CD4-positive, alpha-beta T cell treated with Interleukin-2 at 100 ng/mL for 4 hours (primary cell): ENCODE measurements around the gene SBDS.
"Not testable (repeated sequence)": the region's sequence is repeated elsewhere in the genome, so short reads cannot be mapped to it uniquely, and the experiment has no call there.

Experiments
- DNase-seq: peaks from one replicate; pipeline ENCODE4 v3.0.0-alpha.2; 2020; ENCODE audit warnings: low spot score

The SBDS gene

DNA sequence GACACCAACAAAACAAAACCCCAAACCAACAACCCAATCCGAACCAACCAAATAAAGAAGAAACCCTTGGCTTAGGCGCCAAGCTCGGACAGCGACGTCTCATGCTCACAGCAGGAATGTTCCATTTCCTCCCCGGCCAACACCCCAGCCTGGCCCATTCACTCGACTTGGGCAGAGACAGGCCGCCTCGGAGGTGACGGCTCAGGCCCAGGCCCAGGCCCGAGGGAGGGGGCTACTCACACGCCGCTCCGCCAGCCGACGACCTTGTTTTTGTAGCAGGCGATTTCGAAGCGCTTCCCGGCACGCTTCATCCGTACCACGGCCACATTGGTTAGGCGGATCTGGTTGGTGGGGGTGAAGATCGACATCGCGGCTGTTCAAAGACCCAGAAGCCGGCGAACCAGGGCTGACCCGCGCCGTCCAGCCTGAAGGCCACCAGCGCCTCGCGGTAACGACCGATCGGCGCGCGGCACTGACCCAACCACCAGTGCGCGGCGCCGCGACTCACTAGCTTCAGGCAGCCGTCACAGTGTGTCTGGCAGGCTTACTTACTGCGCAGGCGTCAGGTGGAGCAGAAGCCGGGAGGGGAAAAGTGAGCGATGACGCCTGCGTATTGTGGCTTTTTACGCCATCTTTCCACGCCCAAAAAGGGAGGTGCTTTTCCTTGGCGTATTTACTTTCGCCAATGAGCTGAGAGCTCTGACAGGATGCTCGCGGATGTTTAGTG is at the start of gene SBDS:
Gene SBDS (minus strand): TSS at position 537 of the 727 bp plus-strand sequence. CDS start 169 bp downstream, at position 368.
- peak; percentile 98 for DNase-seq

DNA sequence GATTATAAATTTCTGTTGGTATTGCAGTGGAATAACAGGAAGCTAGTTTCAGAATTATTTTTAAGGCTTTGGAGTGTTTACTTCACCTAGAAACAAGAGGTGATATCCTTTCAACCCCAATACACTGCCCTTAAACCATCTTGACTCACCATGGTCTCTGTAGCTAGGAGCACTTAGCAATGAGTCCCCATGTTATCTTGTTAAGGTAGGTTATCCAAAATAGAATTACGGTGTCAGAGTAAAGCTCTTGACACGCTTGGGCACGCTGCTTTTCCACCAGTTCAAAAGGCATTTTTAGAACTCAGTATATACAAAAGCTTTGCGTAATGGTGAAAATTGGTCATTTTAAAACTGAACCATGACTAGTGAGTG is 48.2 kb upstream of the SBDS start:
- not testable (repeated sequence) for DNase-seq

DNA sequence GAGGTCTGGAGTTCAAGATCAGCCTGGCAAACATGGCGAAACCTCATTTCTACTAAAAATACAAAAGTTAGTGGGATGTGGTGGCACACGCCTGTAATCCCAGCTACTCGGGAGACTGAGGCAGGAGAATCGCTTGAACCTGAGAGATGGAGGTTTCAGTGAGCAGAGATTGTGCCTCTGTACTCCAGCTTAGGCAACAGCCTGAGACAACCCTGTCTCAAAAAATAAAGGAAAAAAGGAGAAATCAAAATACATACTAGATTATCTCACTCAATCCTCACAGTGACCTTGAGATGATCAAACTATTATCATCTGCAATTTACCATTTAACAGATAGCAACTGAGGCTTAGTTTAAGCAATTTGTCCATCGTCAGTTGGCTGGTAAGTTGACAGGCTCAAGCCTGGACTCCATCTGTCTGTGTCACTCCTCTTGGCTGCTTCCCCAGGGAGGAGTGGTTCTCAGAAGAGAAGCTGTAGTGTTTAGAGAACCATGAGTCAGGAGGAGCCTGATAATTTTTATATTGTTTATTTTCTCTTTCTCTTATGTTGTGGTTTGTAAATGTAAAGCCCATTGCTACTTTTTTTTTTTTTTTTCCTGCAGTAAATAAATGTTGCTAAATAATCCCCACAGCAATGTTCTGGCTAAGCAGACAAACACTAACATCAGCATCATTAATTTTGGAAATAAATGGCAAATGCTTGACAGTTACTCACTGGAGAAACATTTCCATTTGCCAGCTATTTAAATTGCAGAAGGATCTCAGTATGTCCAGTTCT is 47.6 kb upstream of the SBDS start:
- DNase-seq = not testable (repeated sequence)

DNA sequence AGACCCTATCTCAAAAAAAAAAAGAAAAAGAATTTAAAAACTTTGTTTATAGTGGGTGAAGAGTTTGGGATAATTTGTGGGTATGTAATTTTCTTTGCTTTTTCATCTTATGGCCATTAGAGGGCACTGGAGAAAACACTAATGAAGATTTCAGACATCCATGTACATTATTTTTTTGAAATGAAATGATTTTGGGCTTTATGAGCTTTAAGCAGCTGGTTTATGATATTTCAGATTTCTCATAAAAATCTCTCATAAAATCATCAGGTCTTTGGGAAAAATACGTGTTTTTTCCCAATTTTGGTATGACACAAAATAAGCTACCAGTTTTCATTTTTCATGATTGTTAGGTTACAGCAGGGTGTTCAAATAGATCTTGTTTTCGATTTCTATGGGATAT is 45.4 kb upstream of the SBDS start:
- DNase-seq = not testable (repeated sequence)

DNA sequence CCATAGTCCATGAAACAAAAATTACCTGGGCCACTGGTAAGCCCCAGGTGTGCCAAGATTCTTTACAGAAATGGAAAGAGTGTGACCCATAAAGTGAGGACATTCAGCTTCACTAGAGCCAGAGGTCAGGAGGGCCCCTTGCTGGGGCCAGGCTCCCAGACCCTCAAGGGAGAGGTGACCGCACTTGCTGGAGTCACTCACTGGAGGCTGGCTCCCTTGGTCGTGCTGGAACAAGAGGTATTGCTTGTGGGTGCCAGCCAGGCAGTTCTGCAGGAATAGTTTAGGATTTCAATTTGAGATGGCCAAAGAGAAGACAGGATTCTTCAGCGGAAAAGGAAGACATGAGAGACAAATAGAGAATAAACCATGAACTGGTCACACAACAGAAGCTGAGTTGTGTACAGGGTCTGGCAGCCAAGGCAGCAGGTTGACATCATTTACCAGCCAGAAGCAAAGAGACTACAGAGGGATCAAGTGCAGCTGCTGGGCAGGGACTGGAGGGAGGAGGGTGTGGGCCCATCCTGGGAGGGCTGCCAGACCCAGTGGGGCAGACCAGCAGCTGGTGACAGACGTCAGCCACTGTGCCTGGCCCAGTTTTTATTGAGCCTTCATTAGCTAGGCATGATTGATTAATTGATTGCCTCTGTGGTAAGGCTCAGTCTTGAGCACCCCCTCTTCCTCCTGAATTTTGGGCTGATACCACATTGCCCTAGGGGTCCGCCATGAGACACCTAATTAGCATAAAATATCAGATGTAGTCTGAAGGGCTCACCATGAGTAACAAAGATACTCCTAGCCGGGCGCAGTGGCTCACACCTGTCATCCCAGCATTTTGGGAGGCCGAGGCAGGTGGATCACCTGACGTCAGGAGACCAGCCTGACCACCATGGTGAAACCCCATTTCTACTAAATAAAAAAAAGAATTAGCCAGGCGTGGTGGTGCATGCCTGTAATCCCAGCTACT is 41.3 kb upstream of the SBDS start:
- not testable (repeated sequence) for DNase-seq

DNA sequence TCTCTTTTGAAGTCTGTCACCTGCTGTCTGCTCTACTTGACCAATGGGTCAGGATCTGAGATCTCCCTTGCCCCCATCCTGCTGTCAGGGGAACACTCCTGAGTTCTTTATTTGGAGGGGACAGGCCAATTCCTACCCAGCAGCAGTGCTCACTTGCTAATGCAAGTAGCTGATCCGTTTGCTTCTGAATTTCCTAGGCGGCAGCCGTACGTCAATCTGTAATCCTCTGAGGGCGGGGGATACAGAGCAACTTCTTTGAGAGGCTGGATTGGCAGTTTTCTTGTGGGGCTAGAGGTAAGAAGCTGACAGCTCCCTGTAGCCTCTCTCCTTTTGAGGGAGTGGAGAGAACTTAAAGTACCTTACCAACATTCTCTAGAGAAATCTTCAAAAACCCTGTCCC is 37.9 kb upstream of the SBDS start:
- no peak for DNase-seq

DNA sequence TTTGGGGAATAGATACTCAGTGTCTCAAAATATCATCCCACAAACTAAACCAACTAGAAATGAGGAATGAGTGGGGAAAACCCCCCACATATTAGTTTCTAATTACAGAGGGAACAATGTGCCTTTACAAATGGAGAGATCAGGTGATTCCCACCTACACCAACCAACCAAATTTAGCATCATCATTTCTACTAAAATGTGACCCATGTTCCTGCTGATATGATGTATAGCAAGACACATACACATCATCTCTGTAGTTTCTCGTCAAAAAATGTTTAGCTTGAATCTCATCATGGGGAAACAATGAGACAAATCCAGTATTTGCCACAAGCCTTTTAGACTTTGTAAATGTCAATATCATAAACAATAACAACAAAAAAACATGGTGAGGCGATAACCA is 36.3 kb upstream of the SBDS start:
- not testable (repeated sequence) for DNase-seq

DNA sequence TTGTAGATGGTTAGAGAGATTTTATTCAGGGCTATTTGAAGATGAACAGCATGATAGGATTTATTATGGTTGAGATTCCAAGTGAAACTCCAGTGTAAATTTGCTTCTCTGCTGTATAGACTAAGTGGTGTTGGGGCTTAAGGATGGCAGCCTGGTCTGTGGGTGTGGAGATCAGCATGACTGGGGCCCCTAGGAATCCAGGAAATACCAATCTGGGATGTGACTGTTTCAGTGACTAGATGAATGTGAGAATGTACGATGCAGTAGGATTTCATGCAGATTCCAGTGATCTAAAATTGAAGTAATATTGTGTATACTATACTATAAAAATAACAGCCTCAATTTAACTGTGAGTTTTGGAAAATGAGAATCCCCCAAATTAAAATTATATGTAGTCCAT is 30.1 kb upstream of the SBDS start:
- not testable (repeated sequence) for DNase-seq

DNA sequence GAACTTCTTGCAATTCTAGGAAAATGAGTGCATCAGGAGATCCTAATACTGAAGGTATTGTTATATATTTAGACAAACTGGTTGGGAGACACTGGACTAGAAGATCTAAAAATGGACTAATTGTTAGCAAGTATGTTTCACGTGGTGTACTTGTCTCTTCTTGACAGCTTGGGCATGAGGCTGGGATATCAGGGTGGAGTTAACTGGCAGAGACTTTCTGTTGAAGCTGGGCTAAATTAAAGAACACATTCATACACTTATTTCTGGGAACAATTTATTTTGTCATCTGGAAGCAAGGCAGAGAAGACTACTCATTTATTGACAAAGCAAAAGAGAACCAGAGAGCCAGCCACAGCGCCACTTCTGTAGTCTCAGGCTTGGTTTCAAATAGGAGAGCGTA is 27.1 kb upstream of the SBDS start:
- DNase-seq = no peak

DNA sequence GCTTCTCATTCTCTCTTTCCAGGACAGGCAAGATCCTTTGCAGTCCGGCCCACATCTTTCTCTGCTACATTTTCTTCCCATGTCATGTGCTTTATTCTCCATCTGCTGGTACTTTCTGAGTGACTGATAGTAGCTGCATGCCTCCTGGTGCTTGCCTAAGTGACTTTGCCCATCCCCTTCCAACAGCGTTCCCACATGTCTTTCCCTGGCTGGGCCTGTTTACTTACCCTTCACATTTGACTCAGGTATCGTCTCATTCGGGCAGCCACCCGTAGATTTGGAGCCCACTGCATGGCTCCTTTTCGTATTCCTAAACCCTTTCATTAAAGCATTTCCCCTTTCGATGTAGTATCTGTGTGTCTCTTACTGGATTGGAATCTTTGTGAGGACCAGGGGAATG is 25.9 kb upstream of the SBDS start:
- no peak for DNase-seq

DNA sequence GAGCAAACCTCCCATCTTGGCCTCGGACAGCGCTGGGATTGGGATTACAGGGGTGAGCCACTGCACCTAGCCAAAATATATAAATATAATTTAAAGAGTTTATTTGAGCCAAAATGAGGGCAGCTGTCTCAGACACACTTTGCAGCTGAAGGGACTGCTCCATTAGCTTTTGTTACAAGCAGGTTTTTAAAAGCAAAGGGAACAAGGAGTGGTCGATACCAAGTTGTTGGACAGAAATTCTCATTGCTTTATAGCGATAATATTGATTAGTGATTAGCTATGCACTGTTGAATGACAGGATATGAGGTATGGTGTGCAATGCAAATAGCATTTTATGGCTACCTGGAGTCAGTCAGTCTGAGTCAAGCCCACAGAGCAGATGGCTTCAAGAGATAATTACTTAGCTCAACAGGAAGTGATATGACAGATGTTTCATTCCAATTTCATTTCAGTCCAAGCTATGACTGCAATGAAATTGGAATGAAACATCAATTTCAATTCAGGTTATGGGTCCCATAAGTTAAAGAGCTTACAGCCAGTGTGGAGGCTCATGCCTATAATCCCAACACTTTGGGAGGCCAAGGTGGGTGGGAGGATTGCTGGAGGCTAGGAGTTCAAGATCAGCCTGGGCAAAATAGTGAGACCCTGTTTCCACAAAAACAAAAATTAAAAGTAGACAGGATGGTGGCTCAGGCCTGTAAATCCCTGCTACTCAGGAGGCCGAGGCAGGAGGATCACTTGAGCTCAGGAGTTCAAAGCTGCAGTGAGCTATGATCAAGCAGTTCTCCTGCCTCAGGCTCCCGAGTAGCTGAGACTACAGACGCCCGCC is 24.4 kb upstream of the SBDS start:
- no peak for DNase-seq

DNA sequence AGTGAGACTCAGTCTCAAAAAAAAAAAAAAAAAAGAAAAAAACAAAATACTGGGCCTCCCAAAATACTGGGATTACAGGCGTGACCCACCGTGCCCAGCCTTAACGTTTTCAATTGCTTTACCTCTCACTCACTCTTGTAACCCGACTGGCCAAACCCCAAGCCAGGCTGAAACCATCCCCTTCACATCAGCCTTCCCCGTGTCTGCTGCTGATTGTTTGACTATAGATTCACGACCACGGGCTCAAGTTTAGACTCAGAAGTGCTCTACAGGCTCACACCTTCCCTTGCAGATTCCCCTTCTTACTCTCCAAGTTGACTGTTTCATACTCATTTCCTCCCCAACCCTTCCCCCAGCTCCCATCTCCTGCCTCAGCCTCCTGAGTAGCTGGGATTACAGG is 23.6 kb upstream of the SBDS start:
- no peak for DNase-seq

DNA sequence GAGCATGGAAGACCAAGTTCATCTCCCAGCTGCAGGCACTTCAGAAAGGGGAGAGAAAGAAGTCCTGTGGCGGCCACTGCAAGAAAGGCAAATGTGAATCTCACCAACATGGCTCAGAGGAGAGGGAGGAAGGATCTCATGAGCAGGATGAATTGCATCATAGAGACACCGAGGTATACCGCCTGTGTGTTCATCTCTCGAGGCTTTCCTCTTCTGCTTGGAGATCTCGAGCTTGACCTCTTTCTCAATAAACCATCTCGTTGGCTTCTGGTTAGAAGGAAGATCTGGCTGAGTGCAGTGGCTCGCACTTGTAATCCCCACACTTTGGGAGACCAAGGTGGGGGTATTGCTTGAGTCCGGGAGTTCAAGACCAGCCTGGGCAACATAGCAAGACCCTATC is 22.6 kb upstream of the SBDS start:
- DNase-seq = not testable (repeated sequence)

DNA sequence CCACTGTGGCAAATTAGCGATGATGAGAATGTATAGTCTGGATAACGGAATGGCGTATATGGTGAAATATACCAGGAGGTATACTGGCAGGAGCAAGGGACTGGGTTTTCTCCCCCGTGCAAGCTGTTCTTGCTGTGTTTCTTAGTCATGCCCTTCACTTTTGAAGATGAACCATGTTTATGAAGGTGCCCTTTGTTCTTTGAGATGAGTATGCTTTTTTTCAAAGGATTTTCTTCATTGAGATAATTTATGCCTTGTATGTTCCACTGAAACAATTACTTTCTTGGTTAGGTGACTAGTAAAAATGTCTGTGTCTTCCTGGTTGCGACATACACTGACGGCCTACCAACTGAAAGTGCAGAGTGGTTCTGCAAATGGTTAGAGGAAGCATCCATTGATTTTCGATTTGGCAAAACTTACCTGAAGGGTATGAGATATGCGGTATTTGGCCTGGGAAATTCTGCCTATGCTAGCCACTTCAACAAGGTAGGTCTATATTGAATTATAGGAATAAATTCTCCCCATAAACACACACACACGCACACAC is 18.8 kb upstream of the SBDS start:
- DNase-seq = not testable (repeated sequence)

DNA sequence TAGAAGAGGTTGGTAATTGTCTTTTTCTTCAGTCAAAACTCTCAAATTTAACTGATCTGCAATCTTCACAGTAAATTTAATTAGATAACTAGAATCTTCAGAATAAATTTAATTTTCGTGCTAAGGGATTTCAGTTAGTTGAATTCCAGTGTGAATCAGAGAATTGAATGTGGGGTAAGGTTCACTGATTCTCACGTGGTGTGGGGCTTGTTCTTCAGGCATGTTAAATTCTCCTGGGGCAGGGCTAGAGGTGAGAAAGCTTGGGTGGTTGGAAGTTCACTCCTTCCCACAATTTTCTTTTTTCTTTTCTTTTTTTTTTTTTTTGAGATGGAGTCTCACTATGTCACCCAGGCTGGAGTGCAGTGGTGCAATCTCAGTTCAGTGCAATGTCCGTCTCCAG is 14.3 kb upstream of the SBDS start:
- DNase-seq = not testable (repeated sequence)

DNA sequence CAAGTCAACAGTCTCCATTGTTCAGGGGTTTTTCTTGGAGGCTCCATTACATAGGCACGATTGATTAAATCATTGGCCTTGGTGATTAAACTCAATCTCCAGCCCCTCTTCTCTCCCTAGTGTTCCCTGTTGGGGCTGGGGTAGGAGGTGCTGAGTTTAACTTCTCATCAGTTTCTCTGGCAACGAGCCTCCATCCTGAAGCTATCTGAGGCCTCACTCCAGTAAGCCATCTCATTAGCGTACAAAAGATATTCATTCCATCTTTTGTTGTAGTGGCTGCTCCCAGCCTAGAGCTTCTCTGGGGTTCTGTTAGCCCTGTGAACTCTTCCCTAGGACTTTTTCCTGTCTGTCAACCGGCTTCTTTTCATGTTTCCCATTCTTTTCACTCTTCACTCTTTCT is 12.9 kb upstream of the SBDS start:
- DNase-seq = no peak

DNA sequence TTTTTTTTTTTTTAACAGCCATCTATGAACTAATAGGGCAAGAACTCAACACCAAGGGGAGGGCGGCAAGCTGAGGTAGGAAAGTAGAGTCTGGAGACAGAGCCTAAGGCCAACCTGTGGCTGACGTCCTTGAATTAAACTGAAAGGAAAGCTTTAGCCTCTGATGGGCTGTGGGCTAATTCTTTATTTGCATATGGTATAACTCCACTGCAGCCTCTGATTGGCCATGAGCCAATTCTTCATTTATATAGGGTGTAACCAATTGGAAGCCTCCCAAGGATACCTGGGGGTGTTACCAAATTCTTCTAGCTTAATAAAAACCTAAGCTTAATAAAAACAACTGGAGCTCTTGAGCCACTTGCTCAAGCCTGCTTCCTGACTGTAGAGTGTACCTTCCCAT is 11.6 kb upstream of the SBDS start:
- DNase-seq = no peak

DNA sequence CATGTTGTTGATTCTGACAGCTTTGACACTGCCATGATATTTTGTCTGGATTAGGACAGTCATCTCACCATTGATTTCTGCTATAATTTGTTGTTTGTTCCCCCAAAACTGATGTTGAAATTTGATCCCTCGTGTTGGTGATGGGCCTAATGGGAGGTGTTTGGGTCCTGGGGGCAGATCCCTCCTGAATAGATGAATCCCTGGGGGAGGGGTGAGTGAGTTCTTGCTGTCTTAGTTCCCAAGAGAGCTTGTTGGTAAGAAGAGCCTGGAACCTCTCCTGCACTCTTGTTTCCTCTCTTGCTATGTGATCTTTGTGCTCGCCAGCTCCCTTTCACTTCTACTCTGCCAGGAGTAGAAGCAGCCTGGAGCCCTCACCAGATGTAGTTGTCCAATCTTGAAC is 8.8 kb upstream of the SBDS start:
- DNase-seq = not testable (repeated sequence)

DNA sequence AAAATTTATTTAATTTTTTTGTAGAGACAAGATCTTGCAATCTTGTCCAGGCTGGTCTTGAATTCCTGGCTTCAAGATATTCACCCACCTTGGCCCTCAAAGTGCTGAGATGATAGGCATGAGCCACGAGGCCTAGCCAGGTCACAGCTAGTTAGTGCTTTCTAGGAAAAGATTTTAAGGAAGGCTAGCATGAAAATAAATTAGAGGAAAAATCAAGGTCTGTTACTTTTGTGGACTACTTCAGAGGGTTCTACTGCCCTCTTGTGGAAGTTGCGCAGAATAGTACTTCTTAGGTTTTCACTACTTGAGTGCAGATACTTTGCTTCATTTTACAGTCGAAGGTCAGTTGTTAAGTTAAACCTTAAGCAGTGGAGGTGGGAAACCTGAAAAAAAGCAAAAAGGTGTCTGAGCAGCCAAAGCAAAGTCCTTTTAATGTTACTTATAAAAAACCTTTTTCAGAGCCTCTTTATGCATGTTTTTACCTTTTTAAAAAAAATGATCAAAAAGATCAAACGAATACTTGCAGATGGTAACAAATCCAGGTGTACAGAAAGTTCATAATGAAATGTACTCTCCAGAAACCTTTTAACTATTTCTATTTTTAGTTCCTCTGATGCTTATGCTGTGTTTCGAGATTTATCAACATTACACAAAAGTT is 5.3 kb upstream of the SBDS start:
- peak; percentile 41 for DNase-seq

DNA sequence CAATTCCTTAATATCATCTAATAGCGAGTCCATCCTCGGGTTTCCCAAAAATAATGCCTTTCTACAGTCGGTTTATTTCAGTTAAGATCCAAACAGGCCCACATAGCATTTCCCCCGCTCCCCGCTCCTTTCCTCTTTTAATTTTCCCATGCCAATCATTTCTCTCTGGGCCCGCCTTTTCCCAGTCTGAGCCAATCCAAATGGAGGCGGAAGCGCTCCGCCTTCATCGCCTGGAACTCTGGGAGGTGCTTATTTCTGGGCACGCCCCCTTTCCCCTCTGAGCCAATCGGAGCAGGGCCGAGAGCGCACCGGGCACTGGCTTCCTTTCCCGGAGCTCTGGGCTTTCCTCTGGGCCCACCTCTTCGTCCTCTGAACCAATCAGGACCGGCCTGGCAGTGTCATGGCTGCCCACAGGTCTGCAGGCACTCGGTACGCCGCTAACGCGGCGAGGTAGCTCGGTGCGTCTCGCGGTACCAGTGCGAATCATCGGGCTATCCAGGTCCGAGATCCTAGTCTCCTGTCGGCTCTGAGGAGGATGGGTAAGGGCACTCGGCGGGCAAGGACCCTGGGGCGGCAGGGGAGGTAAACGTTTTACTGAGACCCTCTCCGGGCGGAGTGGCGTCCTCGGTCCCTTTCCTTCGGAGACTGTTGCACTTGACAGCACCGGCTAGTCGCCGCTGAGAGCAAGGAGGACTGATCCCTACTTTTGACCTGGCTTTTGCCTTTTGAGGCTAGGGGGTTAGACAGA is 1.2 kb upstream of the SBDS start, which contains the start of gene TYW1:
Gene TYW1 (plus strand): TSS at position 390 of the 748 bp plus-strand sequence. CDS start 146 bp downstream, at position 536.
- DNase-seq = peak; percentile 99
